ENCODE measurements around the gene UNC93B1. TPM values are rescaled to one million over a fixed set of nuclear protein-coding genes. Genes with fewer than 3 reads are reported as not detected.

Gene UNC93B1
- total and polyA plus RNA-seq, 2 donors (not counting 1 experiment from before 2014, with no cell fraction given): 15.7 to 20.0 TPM

DNA sequence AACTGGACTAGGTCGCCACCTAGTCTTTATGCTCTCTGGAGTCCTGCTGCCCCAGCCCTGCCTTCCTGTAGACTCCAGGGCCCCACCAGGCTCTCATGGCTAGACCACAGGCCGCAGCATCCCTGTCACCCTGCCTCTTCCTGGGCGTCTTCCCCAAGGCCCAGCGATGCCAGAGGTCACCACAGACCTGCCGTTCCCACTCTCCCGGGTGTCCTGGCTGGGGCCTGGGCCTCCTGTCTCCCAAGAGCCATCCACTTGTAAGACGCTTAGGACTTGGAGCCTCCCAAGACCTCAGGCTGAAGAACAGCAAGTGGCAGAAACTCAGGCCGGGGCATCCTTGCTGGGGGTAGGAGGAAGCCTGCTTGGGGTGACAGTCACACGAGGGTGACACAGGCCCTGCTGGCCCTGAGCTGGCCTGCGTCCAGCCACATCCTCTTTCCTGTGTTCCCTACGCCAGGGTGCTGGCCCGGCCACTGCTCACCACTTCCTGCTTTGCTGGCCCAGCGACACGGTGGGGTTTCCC is 32.9 kb upstream of the UNC93B1 start:
- Histone ChIP-seq H3K27me3 (ENCODE audit: control insufficient read depth, insufficient read depth, low read length) (no peaks in the 10 kb centered on the region), H3K9me3 (ENCODE audit: control insufficient read depth, insufficient read depth, low read depth, low read length) (no peaks in the 10 kb centered on the region), H3K79me2 (ENCODE audit: control insufficient read depth, insufficient read depth, low read length) (peaks cover 31% of the 10 kb centered on the region), H3K4me3 (replicated peaks in 1 of 4; ENCODE audit: control extremely low read depth in 1 of 4, insufficient read depth in 1 of 4, low read depth in 3 of 4, low read length in 4 of 4) (no peak overlapping the region), H4K20me1 (ENCODE audit: control insufficient read depth, extremely low read depth, insufficient read depth, low read length) (no peaks in the 10 kb centered on the region), H3K9ac (ENCODE audit: insufficient read depth, low read length) (no peak overlapping the region), H2AFZ (ENCODE audit: low read length) (no peak overlapping the region), H3K36me3 (ENCODE audit: control insufficient read depth, insufficient read depth, low read length) (peaks cover 10% of the 10 kb centered on the region), H3K27ac (ENCODE audit: insufficient read depth, low read length) (no peak overlapping the region), H3K4me1 (ENCODE audit: control insufficient read depth, extremely low read depth, insufficient read depth, low read length) (peaks cover 8% of the 10 kb centered on the region), H3K4me2 (ENCODE audit: extremely low read depth, insufficient read depth, low read length) (no peak overlapping the region)
- TF ChIP-seq EZH2 (IDR thresholded peaks at IDR 0.05; ENCODE audit: low read length, missing control alignments) (no peak), CTCF (conservative IDR thresholded peaks at IDR 0.05 in 1 of 2, IDR thresholded peaks at IDR 0.05 in 1 of 2; ENCODE audit: low read depth in 1 of 2, low read length in 2 of 2) (no peak)
- DNase-seq (ENCODE audit: low read depth in 2 of 2): no peak

DNA sequence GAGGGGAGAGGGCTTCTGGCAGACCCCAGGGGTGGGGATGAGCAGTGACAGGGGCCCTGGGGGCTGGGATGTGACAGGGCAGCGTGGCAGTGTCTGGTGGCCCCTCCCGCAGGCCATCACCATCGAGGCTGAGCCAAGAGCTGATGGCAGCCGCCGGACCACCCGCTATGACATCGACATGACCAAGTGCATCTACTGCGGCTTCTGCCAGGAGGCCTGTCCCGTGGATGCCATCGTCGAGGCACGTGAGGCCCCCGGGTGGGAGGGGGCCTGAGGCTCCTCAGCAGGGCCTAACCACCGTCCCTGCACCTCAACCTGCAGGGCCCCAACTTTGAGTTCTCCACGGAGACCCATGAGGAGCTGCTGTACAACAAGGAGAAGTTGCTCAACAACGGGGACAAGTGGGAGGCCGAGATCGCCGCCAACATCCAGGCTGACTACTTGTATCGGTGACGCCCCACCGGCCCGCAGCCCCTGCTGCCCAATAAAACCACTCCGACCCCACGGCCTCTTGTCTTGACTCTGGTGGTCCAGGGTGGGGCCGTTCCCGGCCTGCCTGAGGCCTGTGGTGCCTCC is 32.3 kb upstream of the UNC93B1 start:
- H3K4me3 ChIP-seq (replicated peaks in 1 of 4; ENCODE audit: control extremely low read depth in 1 of 4, insufficient read depth in 1 of 4, low read depth in 3 of 4, low read length in 4 of 4): no peak overlapping the region

More for the DNA sequence above, 32.3 kb upstream of the UNC93B1 start:
- Histone ChIP-seq H2AFZ (ENCODE audit: low read length) (no peak overlapping the region), H3K79me2 (ENCODE audit: control insufficient read depth, insufficient read depth, low read length) (peaks cover 30% of the 10 kb centered on the region), H3K27me3 (ENCODE audit: control insufficient read depth, insufficient read depth, low read length) (no peaks in the 10 kb centered on the region), H3K36me3 (ENCODE audit: control insufficient read depth, insufficient read depth, low read length) (peaks cover 8% of the 10 kb centered on the region), H3K9ac (ENCODE audit: insufficient read depth, low read length) (no peak overlapping the region), H3K4me1 (ENCODE audit: control insufficient read depth, extremely low read depth, insufficient read depth, low read length) (peaks cover 8% of the 10 kb centered on the region), H3K9me3 (ENCODE audit: control insufficient read depth, insufficient read depth, low read depth, low read length) (no peaks in the 10 kb centered on the region), H4K20me1 (ENCODE audit: control insufficient read depth, extremely low read depth, insufficient read depth, low read length) (no peaks in the 10 kb centered on the region), H3K27ac (ENCODE audit: insufficient read depth, low read length) (no peak overlapping the region), H3K4me2 (ENCODE audit: extremely low read depth, insufficient read depth, low read length) (no peak overlapping the region)
- TF ChIP-seq EZH2 (IDR thresholded peaks at IDR 0.05; ENCODE audit: low read length, missing control alignments) (no peak), CTCF (conservative IDR thresholded peaks at IDR 0.05 in 1 of 2, IDR thresholded peaks at IDR 0.05 in 1 of 2; ENCODE audit: low read depth in 1 of 2, low read length in 2 of 2) (no peak)
- DNase-seq (ENCODE audit: low read depth in 2 of 2): no peak

Data from fibroblast of lung (primary cell).